Measurements from ENCODE around the gene UBL4B. TPM values are rescaled to one million over a fixed set of nuclear protein-coding genes. Genes with fewer than 3 reads are reported as not detected.

Gene UBL4B
- total and polyA plus RNA-seq, 2 donors (not counting 3 experiments of a cell fraction or from before 2014, with no cell fraction given): not detected

DNA sequence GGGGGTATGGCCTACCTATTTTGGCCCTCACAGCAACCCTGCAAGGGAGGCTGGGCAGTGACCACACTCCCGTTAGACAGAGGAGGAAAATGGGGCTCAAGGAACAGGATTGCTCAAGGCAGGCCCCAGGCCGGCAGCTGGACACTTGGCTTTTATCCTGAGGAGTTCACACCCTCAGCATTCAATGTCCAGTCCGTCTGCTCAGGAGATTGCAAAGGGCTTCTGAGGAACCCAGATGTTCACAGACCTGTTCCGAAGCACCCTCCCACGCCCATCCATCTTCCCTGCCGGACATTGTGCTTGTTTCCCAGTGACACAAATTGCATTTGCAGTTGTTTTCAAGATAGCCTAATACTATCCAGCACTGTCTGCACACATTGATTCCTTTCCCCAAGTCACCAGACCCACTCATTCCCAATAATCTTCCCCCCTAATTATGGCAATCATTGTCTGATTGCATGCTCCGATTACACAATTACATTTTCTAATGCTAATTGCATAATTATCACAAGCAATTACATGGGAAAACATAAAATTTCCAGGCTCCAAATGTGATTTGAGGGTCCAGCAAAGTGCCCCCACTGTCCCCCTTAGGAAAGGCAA lies 4.3 kb upstream of the UBL4B start:
- Histone ChIP-seq H2AFZ (ENCODE audit: low read depth, low read length) (no peak overlapping the region), H3K9me1 (replicated peaks; ENCODE audit: control insufficient read depth, extremely low read depth, insufficient read depth, low read length) (no peaks in the 10 kb centered on the region), H3K4me2 (ENCODE audit: insufficient read depth, low read length) (no peak overlapping the region), H3K4me3 (replicated peaks in 1 of 3; ENCODE audit: insufficient read depth in 1 of 3, low read depth in 1 of 3, low read length in 3 of 3) (no peak overlapping the region), H4K20me1 (replicated peaks; ENCODE audit: control insufficient read depth, extremely low read depth, insufficient read depth, low read length) (no peaks in the 10 kb centered on the region), H3K9me3 (replicated peaks; ENCODE audit: control insufficient read depth, insufficient read depth, low read length) (no peaks in the 10 kb centered on the region), H3K4me1 (ENCODE audit: control insufficient read depth, extremely low read depth, insufficient read depth, low read length) (peaks cover 3% of the 10 kb centered on the region), H3K27me3 (ENCODE audit: control insufficient read depth in 2 of 2, insufficient read depth in 2 of 2, low read length in 2 of 2) (peaks cover 0 to 2% of the 10 kb centered on the region in 2 experiments), H3K79me2 (ENCODE audit: control insufficient read depth, insufficient read depth, low read length) (no peaks in the 10 kb centered on the region), H3K36me3 (ENCODE audit: control insufficient read depth in 2 of 2, extremely low read depth in 1 of 2, insufficient read depth in 2 of 2, low read length in 2 of 2) (no peaks in the 10 kb centered on the region), H3K27ac (ENCODE audit: insufficient read depth, low read depth, low read length) (no peak overlapping the region), H3K9ac (replicated peaks; ENCODE audit: extremely low read depth, insufficient read depth, low read length) (no peak overlapping the region)
- ChIA-PET CTCF (interaction anchor here (13.7 kb wide), 1 partner anchor 18 kb away, joined by 272 read pairs; no protein-coding TSS in a partner anchor), POLR2A (no interaction called here)
- intact Hi-C loops (cut with micrococcal nuclease) (no loop called here), dilution Hi-C loops (cut with MboI; ENCODE audit: extremely low pct_ligation_motif_present, low sequenced_read_pairs) (no loop called here)
- no TSS peak for BruUV-seq (replicated peaks)
- FAIRE-seq (no peak), DNase-seq (ENCODE audit: low read depth, low spot score) (no peak)
- TF ChIP-seq EZH2 (IDR thresholded peaks at IDR 0.05; ENCODE audit: borderline replicate concordance, low read depth, low read length, severe bottlenecking) (no peak), GATA2 (IDR thresholded peaks at IDR 0.05; ENCODE audit: insufficient read depth, insufficient read length, low read depth, low read length) (no peak)
- TF ChIP-seq, protein P1, sequence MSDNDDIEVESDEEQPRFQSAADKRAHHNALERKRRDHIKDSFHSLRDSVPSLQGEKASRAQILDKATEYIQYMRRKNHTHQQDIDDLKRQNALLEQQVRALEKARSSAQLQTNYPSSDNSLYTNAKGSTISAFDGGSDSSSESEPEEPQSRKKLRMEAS (IDR thresholded peaks at IDR 0.05; ENCODE audit: insufficient read depth, insufficient read length): no peak
- TF ChIP-seq, protein P2, sequence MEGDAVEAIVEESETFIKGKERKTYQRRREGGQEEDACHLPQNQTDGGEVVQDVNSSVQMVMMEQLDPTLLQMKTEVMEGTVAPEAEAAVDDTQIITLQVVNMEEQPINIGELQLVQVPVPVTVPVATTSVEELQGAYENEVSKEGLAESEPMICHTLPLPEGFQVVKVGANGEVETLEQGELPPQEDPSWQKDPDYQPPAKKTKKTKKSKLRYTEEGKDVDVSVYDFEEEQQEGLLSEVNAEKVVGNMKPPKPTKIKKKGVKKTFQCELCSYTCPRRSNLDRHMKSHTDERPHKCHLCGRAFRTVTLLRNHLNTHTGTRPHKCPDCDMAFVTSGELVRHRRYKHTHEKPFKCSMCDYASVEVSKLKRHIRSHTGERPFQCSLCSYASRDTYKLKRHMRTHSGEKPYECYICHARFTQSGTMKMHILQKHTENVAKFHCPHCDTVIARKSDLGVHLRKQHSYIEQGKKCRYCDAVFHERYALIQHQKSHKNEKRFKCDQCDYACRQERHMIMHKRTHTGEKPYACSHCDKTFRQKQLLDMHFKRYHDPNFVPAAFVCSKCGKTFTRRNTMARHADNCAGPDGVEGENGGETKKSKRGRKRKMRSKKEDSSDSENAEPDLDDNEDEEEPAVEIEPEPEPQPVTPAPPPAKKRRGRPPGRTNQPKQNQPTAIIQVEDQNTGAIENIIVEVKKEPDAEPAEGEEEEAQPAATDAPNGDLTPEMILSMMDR (IDR thresholded peaks at IDR 0.05; ENCODE audit: extremely low read depth in 1 of 2, insufficient read depth in 1 of 2, low read depth in 1 of 2, low read length in 2 of 2): no peak

DNA sequence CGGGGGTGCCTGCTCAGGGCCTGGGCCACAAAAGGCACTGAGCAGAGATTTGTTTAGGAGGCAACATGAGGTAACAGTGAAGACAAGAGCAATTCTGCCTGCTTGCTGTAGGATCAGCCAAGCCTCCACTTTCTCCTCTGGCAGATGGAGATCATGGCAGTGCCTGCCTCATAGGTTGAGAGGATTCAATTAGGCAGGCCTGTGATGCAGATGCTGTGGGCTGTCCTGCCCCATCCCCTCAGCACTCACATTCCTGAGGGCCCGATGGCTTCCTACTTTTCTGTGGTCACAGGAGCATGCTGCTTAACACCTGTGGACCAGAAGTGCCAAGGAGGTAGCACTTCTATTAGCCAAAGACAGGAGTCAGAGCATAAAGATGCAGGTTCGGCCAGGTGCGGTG lies 1.2 kb upstream of the UBL4B start:
- no peaks in the 10 kb centered on the region for H3K36me3 ChIP-seq (ENCODE audit: control insufficient read depth in 2 of 2, extremely low read depth in 1 of 2, insufficient read depth in 2 of 2, low read length in 2 of 2)
- H2AFZ ChIP-seq (ENCODE audit: low read depth, low read length): no peak overlapping the region
- no TSS peak for BruUV-seq (replicated peaks)
- H3K27ac ChIP-seq (ENCODE audit: insufficient read depth, low read depth, low read length): no peak overlapping the region
- DNase-seq (ENCODE audit: low read depth, low spot score): no peak
- dilution Hi-C loops (cut with MboI; ENCODE audit: extremely low pct_ligation_motif_present, low sequenced_read_pairs) (no loop called here), intact Hi-C loops (cut with micrococcal nuclease) (no loop called here)
- POLR2A ChIA-PET: no interaction called here
- H3K79me2 ChIP-seq (ENCODE audit: control insufficient read depth, insufficient read depth, low read length): no peaks in the 10 kb centered on the region
- CTCF ChIA-PET: no interaction called here
- H3K4me1 ChIP-seq (ENCODE audit: control insufficient read depth, extremely low read depth, insufficient read depth, low read length): peaks cover 3% of the 10 kb centered on the region
- no peak overlapping the region for H3K4me3 ChIP-seq (replicated peaks in 1 of 3; ENCODE audit: insufficient read depth in 1 of 3, low read depth in 1 of 3, low read length in 3 of 3)
- H4K20me1 ChIP-seq (replicated peaks; ENCODE audit: control insufficient read depth, extremely low read depth, insufficient read depth, low read length): no peaks in the 10 kb centered on the region
- TF ChIP-seq JUN (IDR thresholded peaks at IDR 0.05; ENCODE audit: borderline replicate concordance, insufficient read depth, insufficient read length, low read depth) (no peak), GATA2 (IDR thresholded peaks at IDR 0.05; ENCODE audit: insufficient read depth, insufficient read length, low read depth, low read length) (no peak), POLR2AphosphoS5 (IDR thresholded peaks at IDR 0.05; ENCODE audit: insufficient read depth, low read depth, low read length) (no peak), POLR2A (IDR thresholded peaks at IDR 0.05; ENCODE audit: low read depth, low read length) (no peak), MYC (IDR thresholded peaks at IDR 0.05; ENCODE audit: low read depth, low read length) (no peak), FOS (IDR thresholded peaks at IDR 0.05; ENCODE audit: borderline replicate concordance, insufficient read depth, low read length) (no peak)
- TF ChIP-seq, protein P2 (IDR thresholded peaks at IDR 0.05; ENCODE audit: extremely low read depth in 1 of 2, insufficient read depth in 1 of 2, low read depth in 1 of 2, low read length in 2 of 2): no peak
- TF ChIP-seq, protein P1 (IDR thresholded peaks at IDR 0.05; ENCODE audit: insufficient read depth, insufficient read length): no peak
- peaks cover 9 to 13% of the 10 kb centered on the region in 2 experiments for H3K27me3 ChIP-seq (ENCODE audit: control insufficient read depth in 2 of 2, insufficient read depth in 2 of 2, low read length in 2 of 2)
- H3K9me3 ChIP-seq (replicated peaks; ENCODE audit: control insufficient read depth, insufficient read depth, low read length): no peaks in the 10 kb centered on the region
- no peak overlapping the region for H3K9ac ChIP-seq (replicated peaks; ENCODE audit: extremely low read depth, insufficient read depth, low read length)
- H3K9me1 ChIP-seq (replicated peaks; ENCODE audit: control insufficient read depth, extremely low read depth, insufficient read depth, low read length): no peaks in the 10 kb centered on the region
- no peak for FAIRE-seq
- H3K4me2 ChIP-seq (ENCODE audit: insufficient read depth, low read length): no peak overlapping the region

All from endothelial cell of umbilical vein (primary cell).